ENCODE data around the gene RASAL2.

RASAL2 gene

DNA sequence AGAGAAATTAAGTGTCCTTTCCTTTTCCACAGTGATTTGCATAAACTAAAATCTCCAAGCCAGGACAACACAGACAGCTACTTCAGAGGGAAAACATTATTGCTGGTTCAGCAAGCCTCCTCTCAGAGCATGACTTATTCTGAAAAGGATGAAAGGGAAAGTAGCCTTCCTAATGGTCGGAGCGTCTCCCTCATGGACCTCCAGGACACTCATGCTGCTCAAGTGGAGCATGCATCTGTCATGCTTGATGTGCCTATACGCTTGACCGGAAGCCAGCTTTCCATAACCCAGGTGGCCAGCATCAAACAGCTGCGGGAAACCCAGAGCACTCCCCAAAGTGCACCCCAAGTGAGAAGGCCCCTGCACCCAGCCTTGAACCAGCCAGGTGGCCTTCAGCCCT lies 363.7 kb downstream of the RASAL2 start:
- DNase-seq (no peak), ATAC-seq (no peak)

DNA sequence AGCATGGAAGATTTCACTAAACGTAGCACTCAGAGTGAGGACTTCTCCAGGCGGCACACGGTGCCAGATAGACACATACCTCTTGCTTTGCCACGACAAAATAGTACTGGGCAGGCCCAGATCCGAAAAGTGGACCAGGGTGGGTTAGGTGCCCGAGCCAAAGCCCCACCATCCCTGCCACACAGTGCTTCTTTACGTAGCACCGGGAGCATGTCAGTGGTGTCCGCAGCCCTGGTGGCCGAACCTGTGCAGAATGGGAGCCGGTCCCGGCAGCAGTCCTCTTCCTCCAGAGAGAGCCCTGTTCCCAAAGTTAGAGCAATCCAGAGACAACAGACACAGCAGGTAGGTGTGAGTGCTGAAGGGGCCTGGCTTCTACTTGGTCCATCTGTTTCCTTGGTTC lies 364.3 kb downstream of the RASAL2 start:
- ATAC-seq (no peak), DNase-seq (no peak)

DNA sequence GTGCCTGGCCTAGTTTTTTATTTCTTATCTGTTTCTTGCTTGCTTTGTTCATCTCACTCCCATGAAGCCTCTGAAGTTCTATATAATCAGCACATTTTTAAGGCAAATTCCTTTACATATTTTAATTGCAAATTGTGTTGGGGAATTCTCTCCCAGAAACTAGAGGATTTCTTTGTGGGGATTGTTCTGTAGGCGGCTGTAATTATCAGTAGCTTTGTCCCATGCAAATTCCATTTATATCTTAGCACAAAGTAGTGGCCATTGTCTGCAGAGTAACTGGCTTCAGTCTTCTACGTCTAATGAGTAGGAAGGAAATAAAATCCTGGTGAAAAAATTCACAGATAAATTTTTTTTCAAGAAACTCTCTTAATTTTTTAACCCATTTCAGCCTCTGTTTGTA lies 367.2 kb downstream of the RASAL2 start:
- DNase-seq = no peak
- no peak for ATAC-seq

DNA sequence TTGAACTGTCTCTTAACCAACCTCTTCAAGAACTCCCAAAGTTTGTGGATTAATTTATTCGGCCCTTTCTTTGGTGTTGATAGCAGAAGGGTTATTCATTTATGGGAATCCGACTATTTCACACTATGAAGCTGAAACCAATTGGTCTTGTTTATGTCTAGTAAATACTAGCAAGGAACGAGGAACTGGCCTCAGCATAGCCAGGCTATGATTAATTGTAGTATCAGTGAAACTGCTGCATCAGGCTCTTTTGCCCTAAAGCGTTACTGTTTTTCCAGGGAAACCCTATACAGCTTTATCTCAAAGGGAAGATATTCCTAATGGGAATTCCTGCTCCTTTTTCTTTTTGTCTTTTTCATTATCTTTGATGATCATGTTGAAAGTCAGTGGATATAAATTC lies 367.8 kb downstream of the RASAL2 start:
- ATAC-seq (no peak), DNase-seq (no peak)

DNA sequence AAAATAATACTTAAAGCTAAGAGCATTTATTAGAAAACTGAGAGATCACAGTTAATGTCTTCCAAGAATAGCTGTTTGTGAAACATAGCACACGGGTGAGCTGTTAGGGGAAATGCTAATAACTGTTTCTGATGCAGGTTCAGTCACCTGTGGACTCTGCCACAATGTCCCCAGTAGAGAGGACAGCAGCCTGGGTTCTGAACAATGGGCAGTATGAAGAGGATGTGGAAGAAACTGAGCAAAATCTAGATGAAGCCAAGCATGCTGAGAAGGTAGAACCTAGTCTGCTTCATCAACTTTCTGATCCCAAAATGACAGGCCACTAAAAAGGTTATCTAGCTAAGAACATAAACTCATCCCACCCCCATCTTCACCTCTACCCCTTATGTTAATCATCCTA lies 370.2 kb downstream of the RASAL2 start:
- DNase-seq = no peak

DNA sequence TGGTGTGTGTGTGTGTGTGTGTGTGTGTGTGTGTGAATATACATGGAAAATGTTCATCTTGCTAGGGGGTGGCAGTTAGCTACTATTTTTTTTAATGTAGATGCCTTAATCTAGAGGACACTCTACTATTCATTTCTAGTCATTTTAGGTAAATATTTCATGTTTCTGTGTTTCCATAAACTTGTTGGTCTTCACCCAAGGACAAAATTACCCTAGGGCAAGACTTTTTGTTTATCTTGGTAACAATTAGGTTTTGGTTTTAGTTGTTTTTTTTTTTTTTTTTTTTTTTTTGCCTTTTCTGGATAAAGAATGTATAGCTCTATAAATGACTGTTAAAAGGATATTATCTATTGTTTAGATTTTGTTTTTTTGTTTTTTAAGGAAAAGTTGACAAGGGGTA lies 370.7 kb downstream of the RASAL2 start:
- DNase-seq = no peak
- ATAC-seq = no peak

More for the DNA sequence above, 370.2 kb downstream of the RASAL2 start:
- ATAC-seq = no peak

DNA sequence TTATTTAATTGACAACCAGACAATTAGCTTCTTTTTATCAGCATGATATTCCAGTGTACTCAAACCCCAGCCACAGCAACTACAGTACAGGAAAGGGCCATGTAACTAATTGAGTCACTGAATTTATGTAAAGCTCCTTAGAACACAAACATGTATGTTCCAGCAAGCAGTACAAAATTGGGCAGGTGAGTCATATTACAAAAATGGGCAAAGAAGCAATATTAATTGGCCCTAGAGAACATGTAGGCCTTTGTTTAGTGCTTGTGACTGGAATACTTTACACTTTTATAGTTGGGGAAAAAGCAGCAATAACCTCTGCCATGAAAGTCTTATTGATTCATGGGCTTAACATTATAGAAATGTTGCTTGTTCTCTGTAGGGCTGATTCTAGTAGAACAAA lies 371.1 kb downstream of the RASAL2 start:
- no peak for ATAC-seq
- DNase-seq = no peak

DNA sequence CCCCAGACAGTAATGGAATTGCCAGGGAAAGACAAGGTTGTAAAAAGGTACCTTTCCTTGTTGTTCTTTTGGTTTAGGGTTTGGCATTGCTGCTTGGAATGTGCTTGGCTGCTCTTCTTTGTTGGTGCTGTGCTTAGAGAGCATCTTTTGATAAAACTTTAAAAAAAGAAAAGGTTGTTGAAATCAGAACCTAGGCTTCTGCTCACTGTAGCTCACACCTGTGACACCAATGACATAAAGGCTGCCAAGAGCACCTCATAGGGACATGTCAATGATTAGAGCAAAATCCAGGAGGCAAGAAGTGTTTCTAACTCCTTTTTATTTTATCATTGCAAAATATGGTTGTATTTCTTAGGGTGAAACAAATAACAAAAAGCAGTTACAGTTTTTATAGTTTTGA lies 373.9 kb downstream of the RASAL2 start:
- ATAC-seq (no peak), DNase-seq (no peak)

GRCh38 chr1:178470411-178470960 lies 376.6 kb downstream of the RASAL2 start:
- DNase-seq = no peak

DNA sequence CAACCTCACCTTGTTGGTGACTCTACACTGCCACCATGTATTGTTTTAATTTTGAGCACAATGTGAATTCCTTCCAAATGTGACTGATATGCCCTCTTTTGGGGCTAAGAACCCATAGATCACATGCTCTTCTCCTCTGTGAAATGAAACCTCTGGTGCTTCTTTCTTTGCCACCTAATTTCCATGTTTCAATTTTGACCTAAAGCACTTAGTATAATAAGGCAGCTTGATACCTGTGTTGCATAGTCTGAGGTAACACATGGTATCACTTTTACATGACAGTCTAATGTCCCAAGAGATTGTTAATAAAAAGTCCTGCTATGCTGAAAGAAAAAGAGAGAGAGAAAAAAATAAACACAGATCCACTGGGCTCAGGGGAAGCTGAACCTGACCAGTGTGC lies 378.6 kb downstream of the RASAL2 start:
- ATAC-seq = no peak
- DNase-seq = no peak

More at GRCh38 chr1:178470411-178470960, 376.6 kb downstream of the RASAL2 start:
- ATAC-seq = no peak

GRCh38 chr1:178477373-178477772 lies 383.5 kb downstream of the RASAL2 start:
- DNase-seq (no peak), ATAC-seq (no peak)

- DNase-seq = no peak
- ATAC-seq = no peak
Observed at GRCh38 chr1:178477841-178478240, 383.9 kb downstream of the RASAL2 start.

DNA sequence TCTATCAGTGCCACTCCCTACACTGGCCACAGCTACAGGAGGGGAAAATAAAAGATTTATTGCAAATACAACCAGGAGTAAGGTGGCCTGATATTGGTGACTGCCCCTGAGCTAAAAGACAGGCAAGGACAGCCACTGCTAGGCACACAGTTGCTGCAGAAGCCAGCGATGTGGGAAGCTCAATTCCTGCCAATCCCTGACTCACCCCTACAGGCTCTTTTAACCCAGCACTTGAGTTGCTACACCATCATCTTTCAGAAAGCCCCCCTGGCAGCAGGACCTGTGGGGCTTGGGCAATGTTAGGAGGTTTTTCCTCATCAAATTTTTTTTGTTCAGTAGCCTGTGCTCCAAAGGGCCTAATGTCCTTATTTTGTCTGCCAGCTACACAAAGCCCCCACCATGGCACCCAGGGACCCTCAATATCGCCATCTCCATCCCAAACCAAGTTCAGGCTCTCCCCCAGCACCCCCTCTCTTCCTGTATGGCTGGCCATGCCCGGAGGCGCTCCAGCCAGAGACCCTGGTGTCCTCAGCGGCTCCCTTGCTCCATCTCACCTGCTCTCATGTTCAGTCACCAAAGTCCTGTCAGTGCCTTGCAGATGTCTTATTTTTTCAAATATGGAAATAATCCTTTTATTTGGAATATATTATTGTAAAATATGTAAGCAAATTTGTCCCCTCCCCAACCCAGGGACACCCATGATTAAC lies 389.5 kb downstream of the RASAL2 start:
- ATAC-seq (no peak), DNase-seq (no peak)

GRCh38 chr1:178484698-178485225 lies 390.9 kb downstream of the RASAL2 start:
- DNase-seq = no peak
- ATAC-seq = no peak

- DNase-seq (no peak), ATAC-seq (no peak)
Observed at GRCh38 chr1:178485541-178485981, 391.7 kb downstream of the RASAL2 start.

GRCh38 chr1:178486100-178487069 lies 392.5 kb downstream of the RASAL2 start:
- DNase-seq = no peak
- no peak for ATAC-seq

GRCh38 chr1:178487070-178487615 lies 393.2 kb downstream of the RASAL2 start:
- ATAC-seq (no peak), DNase-seq (no peak)

- ATAC-seq (no peak), DNase-seq (no peak)
Observed at GRCh38 chr1:178488393-178488792, 394.5 kb downstream of the RASAL2 start.

GRCh38 chr1:178489399-178489798 lies 395.5 kb downstream of the RASAL2 start:
- ATAC-seq = no peak
- DNase-seq = no peak

- no peak for DNase-seq
- ATAC-seq = no peak
Observed at GRCh38 chr1:178490136-178490535, 396.2 kb downstream of the RASAL2 start.

DNA sequence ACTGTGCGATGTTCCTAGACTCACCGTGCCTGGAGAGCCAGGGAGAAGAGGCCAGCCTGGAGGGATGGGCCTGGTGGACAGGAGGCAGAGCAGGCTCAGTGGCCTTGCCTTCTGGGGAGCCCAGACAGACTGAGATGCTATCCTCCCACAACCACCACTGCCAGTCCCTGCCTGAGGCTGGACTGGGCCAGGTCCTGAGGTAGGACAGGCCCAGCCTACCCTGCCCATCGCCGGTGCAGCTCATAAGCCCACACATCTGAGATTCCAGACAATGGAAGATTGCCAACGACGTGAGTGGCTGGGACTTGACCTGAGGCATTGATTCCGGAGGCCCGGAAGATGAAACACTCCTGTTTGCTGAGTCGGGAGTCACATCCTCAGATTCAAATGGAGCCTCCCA lies 397.1 kb downstream of the RASAL2 start:
- DNase-seq (no peak), ATAC-seq (no peak)

DNA sequence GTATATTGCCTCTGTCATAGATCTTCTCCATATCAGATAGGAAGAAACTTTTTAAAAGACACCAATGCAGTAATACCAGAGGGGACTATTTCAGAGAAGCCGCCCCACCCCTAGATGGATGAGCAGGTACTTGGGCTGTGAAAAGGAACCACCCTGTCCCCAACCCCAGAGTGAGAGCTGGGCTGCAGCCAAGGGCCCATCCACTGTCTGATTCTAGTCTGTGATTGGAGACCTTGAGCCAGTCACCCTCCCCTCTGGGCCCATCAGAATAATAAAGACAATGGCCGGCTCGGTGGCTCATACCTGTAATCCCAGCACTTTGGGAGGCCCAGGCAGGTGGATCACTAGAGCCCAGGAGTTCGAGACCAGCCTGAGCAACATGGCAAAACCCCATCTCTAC lies 397.8 kb downstream of the RASAL2 start:
- no peak for ATAC-seq
- DNase-seq = no peak
